Hindlimb muscle (tissue), 1 donor: ENCODE data around the gene PIK3R6. TPM values are rescaled to one million over a fixed set of nuclear protein-coding genes. Genes with fewer than 3 reads are reported as not detected.
"Not testable (repeated sequence)": the region's sequence is repeated elsewhere in the genome, so short reads cannot be mapped to it uniquely, and the experiment has no call there.

Experiments used
- DNase-seq: peaks from one replicate; pipeline ENCODE4 v3.0.0-alpha.2; 2013
- polyA plus RNA-seq: library from polyadenylated mRNA; unstranded; fragments of 120-200 nt; gene quantifications from one replicate; pipeline ENCODE4 v1.2.1, GENCODE V29; 2013; ENCODE audit not compliant: insufficient read length

PIK3R6 gene
- polyA plus RNA-seq, 1 donor = 5.4 TPM

GRCh38 chr17:8823279-8823678 lies 44.2 kb downstream of the PIK3R6 start:
- no peak for DNase-seq

- DNase-seq = no peak
These were observed 45.0 kb downstream of the PIK3R6 start for GRCh38 chr17:8822401-8823035.

GRCh38 chr17:8821446-8822105 lies 45.9 kb downstream of the PIK3R6 start:
- no peak for DNase-seq

GRCh38 chr17:8820311-8821010 lies 47.0 kb downstream of the PIK3R6 start:
- DNase-seq = no peak

GRCh38 chr17:8818654-8819330 lies 48.7 kb downstream of the PIK3R6 start:
- no peak for DNase-seq

- no peak for DNase-seq
These were observed 49.4 kb downstream of the PIK3R6 start for GRCh38 chr17:8818047-8818446.

GRCh38 chr17:8806926-8807550 lies 60.4 kb downstream of the PIK3R6 start:
- no peak for DNase-seq

GRCh38 chr17:8806253-8806925 lies 61.1 kb downstream of the PIK3R6 start:
- DNase-seq = no peak

- not testable (repeated sequence) for DNase-seq
These were observed 62.1 kb downstream of the PIK3R6 start for GRCh38 chr17:8805396-8805795.

GRCh38 chr17:8803531-8804420 lies 63.7 kb downstream of the PIK3R6 start:
- DNase-seq = no peak

- no peak for DNase-seq
These were observed 66.2 kb downstream of the PIK3R6 start for GRCh38 chr17:8801135-8801840.

- DNase-seq = no peak
These were observed 66.8 kb downstream of the PIK3R6 start for GRCh38 chr17:8800656-8801055.

- DNase-seq = no peak
These were observed 67.8 kb downstream of the PIK3R6 start for GRCh38 chr17:8799570-8800212.

GRCh38 chr17:8798846-8799569 lies 68.5 kb downstream of the PIK3R6 start, which contains the start of gene MFSD6L:
Gene MFSD6L (minus strand): TSS chr17:8799365. CDS start chr17:8799120, 245 bp downstream.
- no peak for DNase-seq

- DNase-seq = no peak
These were observed 69.2 kb downstream of the PIK3R6 start for GRCh38 chr17:8798176-8798845.

- DNase-seq = no peak
These were observed 69.8 kb downstream of the PIK3R6 start for GRCh38 chr17:8797621-8798175.

GRCh38 chr17:8794636-8795035 lies 72.8 kb downstream of the PIK3R6 start:
- no peak for DNase-seq

GRCh38 chr17:8793649-8794048 lies 73.8 kb downstream of the PIK3R6 start:
- DNase-seq = no peak
